HG03097 (cell line): ENCODE data around the gene TRABD.
"Not testable (repeated sequence)": the region's sequence is repeated elsewhere in the genome, so short reads cannot be mapped to it uniquely, and the experiment has no call there.

ENCODE experiments used
- ATAC-seq: cut with Tn5 transposase; IDR thresholded peaks from one replicate; pipeline ENCODE4 v1.9.1; 2021; ENCODE audit not compliant: unreplicated experiment, low FRiP score

TRABD gene

DNA sequence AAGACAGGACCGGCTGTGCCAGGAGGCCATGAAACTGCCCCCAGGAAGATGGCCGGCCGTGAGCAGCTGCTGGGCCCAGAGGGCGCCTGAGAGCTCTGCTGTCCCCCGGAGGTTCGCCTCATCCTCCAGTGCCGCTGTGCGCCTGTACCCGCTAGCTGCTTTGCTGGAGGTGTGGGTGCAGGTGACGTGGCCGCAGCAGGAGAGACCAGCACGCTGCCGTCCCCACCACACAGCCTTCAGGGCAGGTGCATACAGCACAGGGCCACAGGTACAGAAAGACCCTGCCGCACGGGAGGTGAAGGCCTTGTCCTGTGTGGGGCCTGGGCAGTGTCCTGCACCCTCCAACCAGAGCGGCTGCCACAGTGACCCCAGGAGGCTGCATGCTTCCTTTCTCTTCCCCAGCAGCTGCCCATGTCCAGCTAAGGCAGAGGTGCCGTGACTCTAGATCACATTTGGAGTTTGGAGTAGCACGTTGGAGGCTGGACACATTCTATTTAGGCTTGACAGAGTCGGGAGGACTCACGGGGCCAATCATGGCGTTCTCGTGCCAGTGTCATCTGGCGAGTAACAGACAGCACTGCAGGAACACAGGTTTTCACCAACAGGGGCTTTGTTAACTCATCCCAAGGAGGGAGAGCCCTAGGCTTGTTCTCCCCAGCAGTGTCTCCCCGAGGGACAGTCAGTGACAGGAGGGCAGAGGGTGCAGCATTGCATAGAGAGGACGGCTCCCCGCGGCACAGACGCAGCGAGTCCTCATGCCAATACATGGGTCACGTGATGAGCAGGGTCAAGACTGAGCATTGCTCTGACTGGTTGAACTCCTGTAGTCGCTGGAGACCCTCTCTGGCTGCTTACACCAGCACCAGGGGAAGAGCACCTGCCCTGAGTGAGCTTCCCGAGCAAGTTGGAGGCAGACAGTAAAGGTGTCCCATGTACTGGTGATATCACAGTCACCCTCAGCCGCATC lies 33.9 kb upstream of the TRABD start:
- ATAC-seq: no peak

DNA sequence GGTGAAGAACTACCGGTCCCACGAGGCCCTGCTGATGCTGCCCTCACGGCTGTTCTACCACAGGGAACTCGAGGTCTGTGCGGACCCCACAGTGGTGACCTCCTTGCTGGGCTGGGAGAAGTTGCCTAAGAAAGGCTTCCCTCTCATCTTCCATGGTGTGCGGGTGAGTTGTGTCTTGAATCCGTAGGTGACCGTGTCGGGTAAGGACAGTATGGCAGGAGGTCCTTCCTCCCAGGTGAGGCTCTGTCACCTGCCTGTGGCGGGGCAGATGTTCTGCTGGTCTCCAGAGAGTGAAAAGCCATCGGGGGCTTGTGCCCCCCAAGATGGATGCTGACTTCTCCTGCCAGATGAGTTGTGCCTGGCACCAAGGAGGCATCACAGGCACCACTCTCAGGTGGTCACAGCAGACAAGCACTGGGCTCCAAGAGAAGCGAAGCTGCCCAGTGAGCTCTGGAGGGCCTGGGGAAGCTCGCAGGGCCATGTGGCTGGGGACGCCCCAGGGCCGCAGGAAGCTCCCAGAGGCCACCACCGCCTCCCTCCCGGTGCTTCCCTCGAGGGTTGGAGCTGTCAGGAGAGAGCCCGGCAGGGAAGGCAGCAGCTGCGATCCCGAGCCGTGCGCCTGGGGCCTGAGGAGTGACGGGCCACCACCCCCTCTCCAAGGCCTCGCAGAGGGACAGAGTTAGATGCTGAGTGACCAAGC lies 32.5 kb upstream of the TRABD start:
- no peak for ATAC-seq

DNA sequence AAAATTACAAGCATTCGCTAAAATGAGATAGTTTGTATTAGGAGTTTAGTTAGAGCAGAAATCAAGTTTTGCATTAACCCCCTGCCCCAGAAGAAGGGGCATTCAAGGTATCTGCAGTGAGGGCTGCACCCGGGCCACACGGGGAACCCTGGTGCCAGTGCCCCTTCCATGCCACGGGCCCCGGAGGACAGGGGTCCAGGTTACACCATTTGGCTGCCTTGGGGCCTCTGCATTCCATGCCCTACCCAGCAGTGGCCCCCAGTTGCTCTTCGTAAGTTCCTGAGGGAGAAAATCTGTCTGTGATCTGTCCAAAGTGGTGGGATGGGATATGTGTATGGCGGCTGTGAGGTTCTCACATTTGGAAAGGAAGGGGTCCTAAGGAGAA lies 32.0 kb upstream of the TRABD start:
- ATAC-seq: no peak

DNA sequence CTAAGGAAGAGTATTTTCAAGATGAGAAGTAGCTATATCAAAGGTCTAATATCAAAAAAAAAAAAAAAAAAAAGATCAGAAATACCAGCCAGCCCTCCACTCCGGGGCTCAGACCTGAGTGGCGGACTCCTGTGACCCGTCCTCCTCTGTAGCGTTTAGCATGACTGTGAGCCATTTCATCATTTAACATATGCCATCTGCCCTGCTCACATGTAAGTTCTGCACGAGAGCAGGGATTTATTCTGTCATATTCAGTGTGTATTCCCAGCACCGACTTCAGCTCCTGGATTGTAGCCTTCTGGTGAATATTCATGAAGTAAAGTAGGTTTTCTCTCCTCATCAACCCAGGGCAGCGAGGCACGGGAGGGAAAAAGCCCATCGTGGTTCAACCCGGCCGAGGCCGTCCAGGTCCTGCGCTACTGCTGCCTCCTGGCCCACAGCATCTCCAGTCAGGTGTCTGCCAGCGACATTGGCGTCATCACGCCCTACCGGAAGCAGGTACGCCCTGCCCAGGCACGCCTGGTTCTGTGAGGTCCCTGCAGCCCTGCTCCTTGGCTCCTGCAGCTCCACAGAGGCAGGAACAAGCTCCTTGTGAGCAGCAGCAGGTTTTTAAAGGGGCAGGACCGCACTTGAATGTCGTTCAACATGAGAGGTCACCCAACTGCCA lies 27.9 kb upstream of the TRABD start:
- ATAC-seq: no peak

DNA sequence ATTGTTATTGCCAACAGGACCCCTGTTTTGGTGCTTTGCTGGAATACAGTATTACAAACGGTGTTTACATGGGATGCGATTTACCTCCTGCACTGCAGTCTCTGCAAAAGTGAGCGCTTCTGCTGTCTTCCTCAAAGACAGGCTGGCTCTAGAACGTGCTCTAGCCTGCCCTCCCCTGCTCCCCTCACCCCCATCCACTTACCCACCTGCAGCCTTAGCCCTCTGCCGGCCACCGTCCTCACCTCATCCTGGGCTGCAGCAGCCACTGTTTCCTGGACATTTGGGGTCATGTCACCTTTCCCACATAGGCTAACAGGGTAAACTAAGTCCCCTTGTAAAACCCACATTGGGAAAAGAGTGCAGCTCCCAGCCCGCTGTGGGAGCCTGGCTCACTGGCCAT lies 24.8 kb upstream of the TRABD start:
- no peak for ATAC-seq

DNA sequence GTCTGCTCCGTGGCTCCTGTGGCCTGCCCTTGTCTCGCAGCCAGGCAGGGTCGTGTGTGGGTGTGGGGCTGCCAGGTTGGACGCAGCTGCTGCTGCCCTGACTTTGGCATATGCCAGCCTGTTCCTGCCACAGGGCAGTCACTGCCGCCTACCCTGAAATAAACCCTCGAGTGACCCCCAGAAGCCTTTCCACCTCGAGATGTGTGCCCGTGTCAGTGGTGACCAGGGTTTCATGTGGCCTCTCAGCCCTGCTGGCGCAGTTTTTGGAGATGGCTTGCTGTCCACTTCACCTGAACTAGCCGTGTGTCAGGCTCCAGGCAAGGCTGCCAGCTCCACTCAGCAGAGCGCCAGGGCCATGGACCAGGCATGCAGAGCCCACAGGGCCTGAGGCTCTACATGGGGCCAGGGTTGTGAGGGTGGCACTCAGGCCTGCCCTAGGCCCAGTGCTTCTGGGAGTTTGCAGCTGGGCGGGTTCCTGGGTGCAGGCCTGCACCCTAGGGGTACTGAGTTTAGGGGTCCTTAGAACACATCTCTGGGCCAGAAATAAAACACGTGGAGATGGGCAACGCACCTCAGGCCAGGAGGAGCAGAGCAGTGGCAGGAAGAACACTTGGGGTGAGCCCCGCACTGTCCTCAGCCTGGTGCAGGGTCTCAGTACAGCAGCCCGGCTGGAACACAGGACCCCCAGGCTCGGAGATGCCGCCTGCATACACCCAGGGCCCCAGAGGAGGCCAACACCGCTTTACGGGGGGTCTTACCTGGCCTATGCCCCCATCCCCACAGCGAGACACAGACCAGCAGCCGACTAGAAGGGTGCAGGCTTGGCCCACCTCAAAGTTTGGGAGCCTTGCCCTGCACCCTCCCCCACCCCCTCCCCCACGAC lies 24.0 kb upstream of the TRABD start:
- no peak for ATAC-seq

DNA sequence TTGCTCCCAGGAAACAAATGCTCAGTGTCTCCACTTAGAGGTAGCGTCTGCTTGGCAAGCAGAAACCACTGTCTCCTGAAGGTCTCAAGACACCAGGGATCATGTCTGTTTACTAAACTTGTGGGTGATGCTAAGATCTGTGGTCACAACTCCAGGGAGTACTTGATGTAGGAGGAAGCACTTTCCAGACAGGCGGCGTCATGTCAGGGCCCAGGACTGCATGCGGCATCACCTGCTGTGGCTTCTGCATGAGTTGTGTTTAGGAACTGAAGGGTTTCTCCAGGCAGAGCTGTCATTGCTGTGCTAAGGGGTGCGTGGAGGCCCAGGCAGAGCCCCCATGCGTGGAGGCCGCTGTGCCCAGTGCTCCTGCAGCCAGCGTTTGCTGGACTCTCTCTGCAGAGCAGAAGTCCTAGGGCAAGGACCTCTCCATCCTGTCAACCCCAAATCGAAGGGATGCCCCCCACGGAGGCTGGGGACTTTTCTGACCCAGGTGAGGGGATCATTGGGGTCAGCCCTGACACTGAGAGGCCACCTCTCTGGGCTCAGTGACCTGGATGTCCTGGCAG lies 23.2 kb upstream of the TRABD start:
- ATAC-seq: no peak

DNA sequence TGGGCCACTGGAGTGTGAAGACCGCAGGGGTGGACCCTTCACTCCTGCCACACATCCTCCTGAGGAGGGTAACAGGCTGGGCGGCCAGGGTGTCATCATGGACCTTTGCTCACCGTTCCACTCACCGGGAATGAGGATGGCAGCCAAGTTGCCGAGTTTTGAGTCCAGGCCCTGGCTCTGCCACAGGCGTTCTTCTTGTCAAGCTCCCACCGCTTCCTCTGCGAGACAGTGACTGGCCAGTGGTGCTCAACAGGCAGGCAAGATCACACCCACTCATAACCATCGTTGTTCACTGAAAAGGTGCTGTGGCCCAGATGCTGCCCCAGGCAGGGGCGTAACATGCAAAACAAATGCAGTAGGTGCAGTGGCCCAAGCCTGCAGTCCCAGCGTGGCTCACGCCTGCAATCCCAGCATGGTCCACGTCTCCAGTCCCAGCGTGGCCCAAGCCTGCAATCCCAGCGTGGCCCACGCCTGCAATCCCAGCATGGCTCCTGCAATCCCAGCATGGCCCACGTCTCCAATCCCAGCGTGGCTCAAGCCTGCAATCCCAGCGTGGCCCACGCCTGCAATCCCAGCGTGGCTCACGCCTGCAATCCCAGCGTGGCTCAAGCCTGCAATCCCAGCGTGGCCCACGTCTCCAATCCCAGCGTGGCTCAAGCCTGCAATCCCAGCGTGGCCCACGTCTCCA lies 20.1 kb upstream of the TRABD start:
- no peak for ATAC-seq

DNA sequence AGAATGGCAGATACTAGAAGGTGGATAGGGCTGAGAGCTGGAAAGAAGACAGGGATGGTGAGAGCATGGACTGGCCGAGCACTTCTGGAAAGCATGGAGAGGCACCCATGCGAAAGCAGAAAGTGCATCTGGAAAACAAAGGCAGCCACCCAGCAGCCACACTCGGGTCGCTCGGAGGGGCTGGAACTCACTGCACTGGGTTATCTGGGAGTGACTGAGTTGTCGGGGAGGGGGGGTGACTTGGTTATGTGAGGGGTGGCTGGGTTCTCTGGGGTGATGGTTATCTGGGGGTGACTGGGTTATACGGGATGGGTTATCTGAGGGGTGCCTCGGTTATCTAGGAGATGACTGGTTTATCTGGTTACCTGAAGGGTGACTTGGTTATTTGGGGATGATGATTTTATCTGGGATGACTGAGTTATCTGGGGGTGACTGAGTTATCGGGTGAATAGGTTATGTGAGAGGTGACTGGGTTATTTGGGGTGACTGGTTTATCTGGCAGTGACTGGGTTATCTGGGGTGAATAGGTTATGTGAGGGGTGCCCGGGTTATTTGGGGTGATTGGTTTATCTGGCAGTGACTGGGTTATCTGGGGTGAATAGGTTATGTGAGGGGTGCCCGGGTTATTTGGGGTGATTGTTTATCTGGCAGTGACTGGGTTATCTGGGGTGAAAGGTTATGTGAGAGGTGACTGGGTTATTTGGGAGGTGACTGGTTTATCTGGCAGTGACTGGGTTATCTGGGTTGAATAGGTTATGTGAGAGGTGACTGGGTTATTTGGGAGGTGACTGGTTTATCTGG lies 17.8 kb upstream of the TRABD start:
- no peak for ATAC-seq

DNA sequence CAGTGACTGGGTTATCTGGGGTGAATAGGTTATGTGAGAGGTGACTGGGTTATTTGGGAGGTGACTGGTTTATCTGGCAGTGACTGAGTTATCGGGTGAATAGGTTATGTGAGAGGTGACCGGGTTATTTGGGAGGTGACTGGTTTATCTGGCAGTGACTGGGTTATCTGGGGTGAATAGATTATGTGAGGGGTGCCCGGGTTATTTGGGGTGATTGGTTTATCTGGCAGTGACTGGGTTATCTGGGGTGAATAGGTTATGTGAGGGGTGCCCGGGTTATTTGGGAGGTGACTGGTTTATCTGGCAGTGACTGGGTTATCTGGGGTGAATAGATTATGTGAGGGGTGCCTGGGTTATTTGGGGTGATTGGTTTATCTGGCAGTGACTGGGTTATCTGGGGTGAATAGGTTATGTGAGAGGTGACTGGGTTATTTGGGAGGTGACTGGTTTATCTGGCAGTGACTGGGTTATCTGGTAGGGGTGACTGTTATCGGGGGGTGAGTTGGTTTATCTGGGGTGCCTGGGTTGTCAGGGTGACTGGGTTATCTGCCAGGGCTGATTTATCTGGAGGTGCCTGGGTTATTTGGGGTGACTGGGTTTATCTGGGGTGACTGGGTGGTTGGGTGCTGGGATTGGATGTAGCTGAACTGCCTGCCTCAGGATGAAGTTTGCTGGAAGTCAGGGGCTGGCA lies 17.1 kb upstream of the TRABD start:
- ATAC-seq: not testable (repeated sequence)

DNA sequence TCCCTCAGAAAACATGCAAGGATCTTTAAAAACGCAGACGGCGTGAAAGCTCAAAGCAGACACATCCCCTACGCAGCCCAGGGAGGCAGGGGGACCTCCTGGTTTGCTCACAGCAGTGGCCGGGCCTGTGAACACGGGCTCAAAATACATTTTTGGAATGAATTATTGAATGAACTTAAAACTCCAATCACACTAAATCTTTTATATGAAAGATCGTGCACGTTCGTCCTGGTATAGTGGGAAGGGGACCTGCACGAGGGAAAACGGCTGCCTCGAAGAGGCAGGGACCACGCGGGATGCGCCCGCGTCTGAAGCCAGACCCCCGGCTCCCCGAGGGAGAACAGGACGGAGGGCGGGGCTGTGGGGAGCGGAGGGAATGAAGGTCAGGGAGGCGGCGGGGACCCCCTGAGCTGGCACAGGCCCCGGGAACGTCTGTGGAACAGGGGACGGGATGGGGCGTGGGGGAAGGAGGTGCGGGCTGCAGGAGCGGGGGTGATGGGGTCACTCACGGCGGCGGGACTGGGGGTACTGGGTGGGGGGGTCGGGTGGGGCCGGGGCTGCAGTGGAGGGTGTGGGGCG lies 16.4 kb upstream of the TRABD start:
- no peak for ATAC-seq

DNA sequence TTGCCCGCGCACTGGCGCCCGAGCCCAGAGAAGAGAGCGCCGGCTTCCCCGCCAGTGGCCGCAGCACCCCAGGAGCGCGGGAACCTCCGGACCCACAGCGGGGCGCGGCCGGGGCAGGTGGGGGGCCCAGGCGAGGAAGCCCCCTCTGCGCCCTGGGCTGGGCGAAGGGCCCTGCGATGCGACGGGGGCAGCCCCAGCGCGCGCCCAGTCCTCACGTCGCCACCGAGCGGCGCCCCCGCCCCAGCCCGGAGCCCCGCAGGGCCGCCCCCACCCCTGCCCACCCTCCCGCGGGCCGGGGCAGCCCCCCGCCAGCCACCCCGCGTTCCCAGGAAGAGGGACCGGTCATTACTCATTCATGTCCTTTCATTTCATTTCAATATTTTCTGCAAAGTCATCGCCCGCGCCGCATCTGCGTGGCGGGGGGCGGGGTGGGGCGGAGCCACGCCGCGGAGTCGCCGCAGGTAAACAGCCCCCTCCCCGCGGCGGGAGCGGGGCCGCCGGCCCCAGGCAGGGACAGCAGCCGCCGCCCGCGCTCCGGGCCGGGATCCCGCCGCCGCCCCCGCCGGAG lies 15.9 kb upstream of the TRABD start:
- no peak for ATAC-seq

DNA sequence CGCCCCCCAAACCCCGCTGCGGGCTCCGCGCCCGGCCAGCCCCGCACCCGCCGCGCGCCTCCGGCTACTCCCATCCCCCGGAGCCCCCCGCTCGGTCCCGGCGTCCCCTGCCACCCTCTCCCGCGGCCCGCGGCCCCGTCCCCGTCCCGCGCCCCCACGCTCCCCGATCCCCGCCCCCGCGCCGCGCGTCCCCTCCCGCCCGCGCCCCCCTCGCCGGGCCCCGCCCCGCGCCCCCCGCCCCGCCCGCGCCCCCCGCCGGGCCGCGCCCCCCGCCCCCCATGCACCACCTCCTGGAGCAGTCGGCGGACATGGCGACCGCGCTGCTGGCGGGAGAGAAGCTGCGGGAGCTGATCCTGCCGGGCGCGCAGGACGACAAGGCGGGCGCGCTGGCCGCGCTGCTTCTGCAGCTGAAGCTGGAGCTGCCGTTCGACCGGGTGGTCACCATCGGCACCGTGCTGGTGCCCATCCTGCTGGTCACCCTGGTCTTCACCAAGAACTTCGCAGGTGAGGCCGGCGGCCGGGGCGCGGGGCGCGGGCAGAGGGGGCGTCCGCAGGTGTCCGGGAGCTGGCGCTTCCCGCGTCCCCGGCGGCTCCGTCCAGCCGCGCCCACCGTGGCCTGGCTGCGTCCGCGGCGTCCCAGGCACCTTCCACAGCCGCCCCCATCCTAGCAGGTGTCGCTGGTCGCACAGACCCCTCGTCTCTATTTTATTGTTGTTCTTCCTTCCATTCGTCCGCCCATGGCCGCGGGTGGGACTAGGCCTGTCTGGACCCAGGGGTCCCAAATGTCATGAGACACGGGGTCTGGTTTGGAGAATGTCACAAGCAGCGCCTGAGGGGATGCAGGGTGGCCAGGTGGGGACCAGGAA lies 15.0 kb upstream of the TRABD start, which contains the start of gene PANX2:
Gene PANX2 (plus strand): TSS at position 279 of the 866 bp plus-strand sequence. CDS start 0 bp downstream, at position 279.
- no peak for ATAC-seq

DNA sequence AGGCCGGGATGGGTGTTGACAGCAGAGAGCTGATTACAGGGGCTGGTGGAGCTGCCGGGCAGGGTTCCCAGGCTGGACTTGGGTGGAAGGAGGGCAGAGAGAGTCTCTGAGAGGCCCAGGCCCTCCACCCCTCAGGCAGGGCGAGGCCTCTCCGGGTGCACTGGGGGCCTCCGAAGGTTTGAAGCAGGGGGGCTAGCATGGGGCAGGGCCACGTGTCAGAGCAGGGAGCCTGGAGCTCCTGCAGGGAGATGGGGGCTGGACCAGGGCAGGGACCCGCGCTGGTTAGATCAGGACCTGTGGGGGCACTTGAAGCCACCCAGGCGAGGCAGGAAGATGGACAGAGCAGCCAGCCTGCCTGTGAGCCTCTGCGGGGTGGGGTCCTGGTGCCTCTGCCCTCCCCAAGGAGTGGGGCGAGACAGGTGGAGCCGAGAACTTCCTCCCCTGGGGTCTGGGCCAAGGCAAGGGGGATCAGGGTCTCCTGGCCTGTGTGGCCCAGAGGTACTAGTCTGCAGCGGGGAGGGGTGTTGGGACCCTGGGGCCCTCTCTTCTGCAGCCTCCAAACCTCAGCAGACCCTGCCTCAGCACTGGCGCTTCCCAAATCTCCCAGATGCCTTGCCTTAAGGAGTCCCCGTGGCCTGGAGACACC lies 14.3 kb upstream of the TRABD start:
- no peak for ATAC-seq

DNA sequence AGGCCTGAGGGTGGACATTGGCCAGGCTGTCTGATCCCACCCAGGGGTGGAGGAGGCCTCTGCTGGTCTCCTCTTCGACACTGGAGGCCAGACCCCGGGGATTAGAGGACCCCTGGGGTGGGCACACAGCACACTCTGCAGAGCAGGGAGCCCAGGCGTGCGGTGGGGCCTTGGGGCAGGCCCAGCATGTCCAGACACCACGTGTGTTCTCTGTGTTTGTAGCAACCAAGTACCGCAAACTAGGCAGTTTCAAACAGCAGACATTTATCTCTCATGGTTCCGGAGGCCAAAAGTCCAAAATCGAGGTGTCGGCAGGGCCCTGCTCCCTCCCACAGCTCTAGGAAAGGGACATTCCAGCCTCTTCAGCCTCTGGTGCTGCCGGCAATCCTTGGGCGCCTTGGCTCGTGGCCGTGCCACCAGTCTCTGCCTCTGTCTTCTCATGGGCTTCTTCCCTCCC lies 13.7 kb upstream of the TRABD start:
- no peak for ATAC-seq
